Measurements from ENCODE around the gene VPS13D. TPM values are rescaled to one million over a fixed set of nuclear protein-coding genes. Genes with fewer than 3 reads are reported as not detected.
A peak's percentile ranks its signal among the peaks of the same experiment; 100 is the strongest.
"Not testable (repeated sequence)": the region's sequence is repeated elsewhere in the genome, so short reads cannot be mapped to it uniquely, and the experiment has no call there.

The VPS13D gene
- polyA plus RNA-seq, 3 donors: 26.8 to 31.3 (median 27.1) TPM

GRCh38 chr1:12450756-12451559, 221.1 kb downstream of the VPS13D start:
- DNase-seq: no peak

- DNase-seq: no peak
Observed at GRCh38 chr1:12451560-12451900, 221.7 kb downstream of the VPS13D start.

GRCh38 chr1:12452262-12452661, 222.4 kb downstream of the VPS13D start:
- DNase-seq: no peak

- no peak for DNase-seq
Observed at GRCh38 chr1:12453400-12454343, 223.8 kb downstream of the VPS13D start.

- DNase-seq: peak; percentile 74
Observed at GRCh38 chr1:12454406-12455391, 224.9 kb downstream of the VPS13D start.

- DNase-seq: not testable (repeated sequence)
Observed at GRCh38 chr1:12456081-12456480, 226.3 kb downstream of the VPS13D start.

- no peak for DNase-seq
Observed at GRCh38 chr1:12456979-12457378, 227.1 kb downstream of the VPS13D start.

- no peak for DNase-seq
Observed at GRCh38 chr1:12457771-12458170, 227.9 kb downstream of the VPS13D start.

GRCh38 chr1:12458571-12458970, 228.7 kb downstream of the VPS13D start:
- DNase-seq: no peak

GRCh38 chr1:12460121-12460520, 230.3 kb downstream of the VPS13D start:
- DNase-seq: no peak

- DNase-seq: peak; percentile 80
Observed at GRCh38 chr1:12460911-12461621, 231.2 kb downstream of the VPS13D start.

- no peak for DNase-seq
Observed at GRCh38 chr1:12461754-12462153, 231.9 kb downstream of the VPS13D start.

- DNase-seq: no peak
Observed at GRCh38 chr1:12462586-12462985, 232.8 kb downstream of the VPS13D start.

- peak; percentile 51 for DNase-seq
Observed at GRCh38 chr1:12464045-12464461, 234.2 kb downstream of the VPS13D start.

GRCh38 chr1:12464598-12465056, 234.8 kb downstream of the VPS13D start:
- no peak for DNase-seq

GRCh38 chr1:12465126-12465525, 235.3 kb downstream of the VPS13D start:
- no peak for DNase-seq

- DNase-seq: no peak
Observed at GRCh38 chr1:12466816-12467215, 237.0 kb downstream of the VPS13D start.

- no peak for DNase-seq
Observed at GRCh38 chr1:12467570-12468286, 237.9 kb downstream of the VPS13D start.

GRCh38 chr1:12468323-12468722, 238.5 kb downstream of the VPS13D start:
- DNase-seq: no peak

GRCh38 chr1:12469493-12469892, 239.7 kb downstream of the VPS13D start:
- DNase-seq: no peak

All from renal pelvis (tissue), 4 donors.